ENCODE measurements around the gene WDR89. TPM values are rescaled to one million over a fixed set of nuclear protein-coding genes. Genes with fewer than 3 reads are reported as not detected.
"Not testable (repeated sequence)": the region's sequence is repeated elsewhere in the genome, so short reads cannot be mapped to it uniquely, and the experiment has no call there.

WDR89 gene
- total RNA-seq, 1 experiment from 2014 or later: 14.4 TPM

DNA sequence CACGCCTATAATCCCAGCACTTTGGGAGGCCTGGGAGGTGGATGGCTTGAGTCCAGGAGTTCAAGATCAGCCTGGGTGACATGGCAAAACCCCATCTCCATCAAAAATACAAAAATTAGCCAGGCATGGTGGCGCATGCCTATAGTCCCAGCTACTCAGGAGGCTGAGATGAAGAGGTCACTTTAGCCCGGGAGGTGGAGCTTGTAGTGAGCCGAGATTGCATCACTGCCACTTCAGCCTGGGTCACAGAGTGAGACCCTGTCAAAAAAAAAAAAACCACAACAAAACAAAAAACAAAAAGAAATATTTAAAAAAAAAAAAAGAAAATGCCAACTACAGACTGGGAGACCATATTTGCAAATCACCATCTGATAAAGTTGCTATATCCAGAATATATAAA is 17.5 kb downstream of the WDR89 start:
- no peaks in the 10 kb centered on the region for H3K27me3 ChIP-seq (replicated peaks; ENCODE audit: control insufficient read depth, insufficient read depth, low read length)
- Mint-ChIP-seq H3K27me3 (ENCODE audit: insufficient read depth, unreplicated experiment) (no peaks in the 10 kb centered on the region), H3K27ac (ENCODE audit: unreplicated experiment) (no peak overlapping the region), H3K4me1 (ENCODE audit: low read depth, unreplicated experiment) (no peaks in the 10 kb centered on the region), H3K9me3 (ENCODE audit: unreplicated experiment) (no peaks in the 10 kb centered on the region), H3K4me3 (ENCODE audit: unreplicated experiment) (no peak overlapping the region), H3K36me3 (ENCODE audit: insufficient read depth, unreplicated experiment) (peaks cover 34% of the 10 kb centered on the region)
- TF ChIP-seq, protein P1, sequence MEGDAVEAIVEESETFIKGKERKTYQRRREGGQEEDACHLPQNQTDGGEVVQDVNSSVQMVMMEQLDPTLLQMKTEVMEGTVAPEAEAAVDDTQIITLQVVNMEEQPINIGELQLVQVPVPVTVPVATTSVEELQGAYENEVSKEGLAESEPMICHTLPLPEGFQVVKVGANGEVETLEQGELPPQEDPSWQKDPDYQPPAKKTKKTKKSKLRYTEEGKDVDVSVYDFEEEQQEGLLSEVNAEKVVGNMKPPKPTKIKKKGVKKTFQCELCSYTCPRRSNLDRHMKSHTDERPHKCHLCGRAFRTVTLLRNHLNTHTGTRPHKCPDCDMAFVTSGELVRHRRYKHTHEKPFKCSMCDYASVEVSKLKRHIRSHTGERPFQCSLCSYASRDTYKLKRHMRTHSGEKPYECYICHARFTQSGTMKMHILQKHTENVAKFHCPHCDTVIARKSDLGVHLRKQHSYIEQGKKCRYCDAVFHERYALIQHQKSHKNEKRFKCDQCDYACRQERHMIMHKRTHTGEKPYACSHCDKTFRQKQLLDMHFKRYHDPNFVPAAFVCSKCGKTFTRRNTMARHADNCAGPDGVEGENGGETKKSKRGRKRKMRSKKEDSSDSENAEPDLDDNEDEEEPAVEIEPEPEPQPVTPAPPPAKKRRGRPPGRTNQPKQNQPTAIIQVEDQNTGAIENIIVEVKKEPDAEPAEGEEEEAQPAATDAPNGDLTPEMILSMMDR (IDR thresholded peaks at IDR 0.05; ENCODE audit: insufficient read depth in 1 of 2, low read depth in 1 of 2, low read length in 1 of 2, severe bottlenecking in 1 of 2, unreplicated experiment in 1 of 2): no peak
- no TSS peak for BruUV-seq (replicated peaks)
- ChIA-PET CTCF (no interaction called here), POLR2A (no interaction called here)
- H3K9me3 ChIP-seq: no peaks in the 10 kb centered on the region
- no peak for DNase-seq
- H3K4me1 ChIP-seq: peaks cover 7% of the 10 kb centered on the region
- no peaks in the 10 kb centered on the region for H3K36me3 ChIP-seq (ENCODE audit: control insufficient read depth, insufficient read depth, low read length)
- intact Hi-C loops (cut with micrococcal nuclease; ENCODE audit: unreplicated experiment): no loop called here
- H3K4me3 ChIP-seq (ENCODE audit: low read depth, low read length): no peak overlapping the region

DNA sequence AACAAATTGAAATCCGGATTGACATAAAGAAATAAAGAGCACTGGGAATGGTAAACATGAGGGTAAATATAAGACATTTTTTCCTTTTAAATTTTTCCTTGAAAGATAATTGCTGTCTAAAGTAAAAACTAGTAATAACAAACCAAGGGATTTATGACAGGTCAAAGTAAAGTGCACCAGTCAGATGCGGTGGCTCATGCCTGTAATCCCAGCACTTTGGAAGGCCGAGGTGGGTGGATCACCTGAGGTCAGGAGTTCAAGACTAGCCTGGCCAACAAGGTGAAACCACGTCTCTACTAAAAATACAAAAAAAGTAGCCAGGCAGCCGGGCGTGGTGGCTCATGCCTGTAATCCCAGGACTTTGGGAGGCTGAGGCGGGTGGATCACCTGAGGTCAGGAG is 19.7 kb downstream of the WDR89 start:
- CTCF ChIA-PET; H3K27me3 ChIP-seq (replicated peaks; ENCODE audit: control insufficient read depth, insufficient read depth, low read length); H3K4me1 ChIP-seq; intact Hi-C loops (cut with micrococcal nuclease; ENCODE audit: unreplicated experiment); H3K27ac Mint-ChIP-seq (ENCODE audit: unreplicated experiment); H3K4me1 Mint-ChIP-seq (ENCODE audit: low read depth, unreplicated experiment); POLR2A ChIA-PET; H3K36me3 ChIP-seq (ENCODE audit: control insufficient read depth, insufficient read depth, low read length); H3K4me3 Mint-ChIP-seq (ENCODE audit: unreplicated experiment); H3K27me3 Mint-ChIP-seq (ENCODE audit: insufficient read depth, unreplicated experiment); H3K9me3 Mint-ChIP-seq (ENCODE audit: unreplicated experiment); H3K4me3 ChIP-seq (ENCODE audit: low read depth, low read length); BruUV-seq (replicated peaks); H3K9me3 ChIP-seq; DNase-seq: not testable (repeated sequence)
- peaks cover 24% of the 10 kb centered on the region for H3K36me3 Mint-ChIP-seq (ENCODE audit: insufficient read depth, unreplicated experiment)

DNA sequence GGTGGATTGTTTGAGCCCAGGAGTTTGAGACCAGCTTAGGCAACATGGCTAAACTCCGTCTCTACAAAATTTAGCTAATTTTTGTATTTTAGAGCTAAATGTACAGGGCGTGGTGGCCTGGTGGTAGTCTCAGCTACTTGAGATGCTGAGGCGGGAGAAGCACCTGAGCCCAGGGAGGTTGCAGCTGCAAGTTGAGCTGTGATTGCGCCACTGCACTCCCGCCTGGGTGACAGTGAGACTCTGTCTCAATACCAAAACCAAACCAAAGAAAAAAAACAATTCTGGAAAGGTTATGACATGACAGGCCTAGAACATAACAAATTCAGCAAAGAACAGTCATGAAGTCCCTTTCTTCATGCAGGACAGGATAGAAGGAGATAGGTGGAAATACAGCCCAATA is 25.7 kb downstream of the WDR89 start:
- Mint-ChIP-seq H3K4me3 (ENCODE audit: unreplicated experiment) (no peak overlapping the region), H3K4me1 (ENCODE audit: low read depth, unreplicated experiment) (no peaks in the 10 kb centered on the region), H3K9me3 (ENCODE audit: unreplicated experiment) (no peaks in the 10 kb centered on the region), H3K27me3 (ENCODE audit: insufficient read depth, unreplicated experiment) (no peaks in the 10 kb centered on the region), H3K36me3 (ENCODE audit: insufficient read depth, unreplicated experiment) (peaks cover 20% of the 10 kb centered on the region), H3K27ac (ENCODE audit: unreplicated experiment) (no peak overlapping the region)
- TF ChIP-seq, protein P1 (IDR thresholded peaks at IDR 0.05; ENCODE audit: insufficient read depth in 1 of 2, low read depth in 1 of 2, low read length in 1 of 2, severe bottlenecking in 1 of 2, unreplicated experiment in 1 of 2): no peak
- BruUV-seq (replicated peaks): no TSS peak
- Histone ChIP-seq H3K9me3 (no peaks in the 10 kb centered on the region), H3K4me3 (ENCODE audit: low read depth, low read length) (no peak overlapping the region), H3K4me1 (no peaks in the 10 kb centered on the region), H3K27me3 (replicated peaks; ENCODE audit: control insufficient read depth, insufficient read depth, low read length) (no peaks in the 10 kb centered on the region), H3K36me3 (ENCODE audit: control insufficient read depth, insufficient read depth, low read length) (no peaks in the 10 kb centered on the region)
- intact Hi-C loops (cut with micrococcal nuclease; ENCODE audit: unreplicated experiment): no loop called here
- ChIA-PET CTCF (no interaction called here), POLR2A (interaction anchor here (0.6 kb wide), 1 partner anchor 26 kb away, joined by 3 read pairs; no protein-coding TSS in a partner anchor)
- no peak for DNase-seq

Measured in Caco-2 (cell line).